Measurements from ENCODE around the gene CALN1. TPM values are rescaled to one million over a fixed set of nuclear protein-coding genes. Genes with fewer than 3 reads are reported as not detected.

CALN1 gene
- total and polyA plus RNA-seq, 2 of the 8 experiments (the other 6 are each of a cell fraction or from before 2014, with no cell fraction given): 6.4 to 15.2 TPM

- Histone ChIP-seq H3K14ac (ENCODE audit: insufficient read length) (no peak overlapping the region), H2BK15ac (ENCODE audit: low read length) (no peak overlapping the region), H3K56ac (replicated peaks; ENCODE audit: insufficient read length, low read depth, low read length) (no peak overlapping the region), H3K9ac (replicated peaks in 1 of 4; ENCODE audit: extremely low read depth in 1 of 4, low read depth in 3 of 4, low read length in 3 of 4) (no peak overlapping the region), H4K20me1 (replicated peaks in 1 of 2; ENCODE audit: control insufficient read depth in 1 of 2, insufficient read depth in 2 of 2, low read length in 2 of 2) (peaks cover 0 to 3% of the 10 kb centered on the region in 2 experiments), H3K27me3 (replicated peaks in 1 of 4; ENCODE audit: control insufficient read depth in 3 of 4, extremely low read depth in 1 of 4, insufficient read depth in 3 of 4, low read length in 3 of 4) (no peaks in the 10 kb centered on the region), H3K23me2 (ENCODE audit: low read depth, low read length) (no peaks in the 10 kb centered on the region; the same call in 1 of the 2 replicates), H2AFZ (ENCODE audit: low read length) (no peak overlapping the region), H3K27ac (ENCODE audit: low read depth, low read length) (no peak overlapping the region), H3K79me2 (ENCODE audit: control insufficient read depth in 1 of 2, insufficient read depth in 2 of 2, low read length in 2 of 2) (peaks cover 0 to 6% of the 10 kb centered on the region in 2 experiments; a peak in 1 of 4 replicates), H4K5ac (ENCODE audit: insufficient read length, low read depth, low read length) (no peak overlapping the region), H2BK120ac (replicated peaks; ENCODE audit: low read depth, low read length) (no peak overlapping the region), H2BK12ac (ENCODE audit: low read depth, low read length) (no peak overlapping the region), H3K4me1 (replicated peaks in 1 of 4; ENCODE audit: control insufficient read depth in 3 of 4, insufficient read depth in 4 of 4, low read length in 3 of 4) (peaks cover 0 to 4% (median 2%) of the 10 kb centered on the region in 4 experiments; a peak in 3 of 7 replicates), H2AK5ac (ENCODE audit: low read depth, low read length) (no peak overlapping the region), H2BK5ac (ENCODE audit: low read depth, low read length) (no peak overlapping the region), H3K9me3 (ENCODE audit: insufficient read depth in 2 of 2, low read depth in 1 of 2, low read length in 1 of 2) (no peaks in the 10 kb centered on the region), H3K4ac (replicated peaks; ENCODE audit: insufficient read length, low read depth, low read length) (no peak overlapping the region), H4K91ac (replicated peaks; ENCODE audit: insufficient read length, low read length) (no peak overlapping the region), H3K18ac (ENCODE audit: extremely low read depth, low read length) (no peak overlapping the region), H2BK20ac (ENCODE audit: low read length) (no peak overlapping the region), H3K4me3 (ENCODE audit: extremely low read depth in 1 of 4, insufficient read depth in 2 of 4, low read depth in 3 of 4, low read length in 4 of 4) (no peak overlapping the region), H3K36me3 (ENCODE audit: control insufficient read depth in 2 of 4, insufficient read depth in 4 of 4, low read length in 3 of 4) (no peaks in the 10 kb centered on the region), H3K4me2 (ENCODE audit: insufficient read depth in 1 of 2, low read depth in 2 of 2, low read length in 2 of 2) (no peak overlapping the region), H3K23ac (ENCODE audit: insufficient read length) (no peak overlapping the region), H3K79me1 (ENCODE audit: low read depth, low read length) (peaks cover 5% of the 10 kb centered on the region; the same call in 1 of the 2 replicates), H4K8ac (ENCODE audit: extremely low read depth, insufficient read depth, low read length) (no peak overlapping the region)
- TF ChIP-seq SRF (IDR thresholded peaks at IDR 0.05; ENCODE audit: low read depth, low read length): no peak
- no peak for TF ChIP-seq TAF7 (optimal IDR thresholded peaks at IDR 0.05; ENCODE audit: borderline replicate concordance, low read depth, low read length)
- no peak for TF ChIP-seq CTCF (IDR thresholded peaks at IDR 0.05; ENCODE audit: control extremely low read depth in 1 of 3, insufficient read depth in 1 of 3, low read depth in 1 of 3, low read length in 3 of 3)
- TF ChIP-seq KDM5A (IDR thresholded peaks at IDR 0.05; ENCODE audit: low read length): no peak
- TF ChIP-seq GTF2F1 (IDR thresholded peaks at IDR 0.05; ENCODE audit: borderline replicate concordance, low read depth, low read length): no peak
- no peak for TF ChIP-seq POLR2AphosphoS5 (IDR thresholded peaks at IDR 0.05; ENCODE audit: low read depth, low read length)
- TF ChIP-seq RNF2 (IDR thresholded peaks at IDR 0.05; ENCODE audit: borderline replicate concordance, low read depth, low read length, missing control alignments, poor library complexity, severe bottlenecking): no peak
- no peak for TF ChIP-seq TCF12 (IDR thresholded peaks at IDR 0.05; ENCODE audit: low read depth, low read length)
- TF ChIP-seq SP1 (IDR thresholded peaks at IDR 0.05; ENCODE audit: low read depth, low read length): no peak
- TF ChIP-seq KDM4A (IDR thresholded peaks at IDR 0.05; ENCODE audit: low read depth, low read length, severe bottlenecking): no peak
- WGBS, 2 experiments (ENCODE audit: extremely low coverage in 1 of 2, insufficient coverage in 1 of 2, insufficient read length in 1 of 2, insufficient replicate concordance in 2 of 2, low coverage in 1 of 2, low lambda C conversion rate in 2 of 2, missing lambda C conversion rate in 1 of 2): 88% methylated on average over 4 of the region's 4 CpGs; no CpG with 5 or more reads in 1 of the 2 experiments
- POLR2A ChIA-PET (ENCODE audit: partially characterized antibody): no interaction called here
- DNase-seq (ENCODE audit: low read depth in 1 of 2, low spot score in 2 of 2) (no peak), FAIRE-seq (no peak)
- CTCF ChIA-PET (ENCODE audit: partially characterized antibody): interaction anchor here (0.6 kb wide), 1 partner anchor 438 kb away, joined by 3 read pairs; no protein-coding TSS in a partner anchor
These were observed 101.8 kb downstream of the CALN1 start for GRCh38 chr7:72310301-72310700.

Measured in H1 (cell line).